Measurements from ENCODE around the gene MRNIP.

Gene MRNIP

DNA sequence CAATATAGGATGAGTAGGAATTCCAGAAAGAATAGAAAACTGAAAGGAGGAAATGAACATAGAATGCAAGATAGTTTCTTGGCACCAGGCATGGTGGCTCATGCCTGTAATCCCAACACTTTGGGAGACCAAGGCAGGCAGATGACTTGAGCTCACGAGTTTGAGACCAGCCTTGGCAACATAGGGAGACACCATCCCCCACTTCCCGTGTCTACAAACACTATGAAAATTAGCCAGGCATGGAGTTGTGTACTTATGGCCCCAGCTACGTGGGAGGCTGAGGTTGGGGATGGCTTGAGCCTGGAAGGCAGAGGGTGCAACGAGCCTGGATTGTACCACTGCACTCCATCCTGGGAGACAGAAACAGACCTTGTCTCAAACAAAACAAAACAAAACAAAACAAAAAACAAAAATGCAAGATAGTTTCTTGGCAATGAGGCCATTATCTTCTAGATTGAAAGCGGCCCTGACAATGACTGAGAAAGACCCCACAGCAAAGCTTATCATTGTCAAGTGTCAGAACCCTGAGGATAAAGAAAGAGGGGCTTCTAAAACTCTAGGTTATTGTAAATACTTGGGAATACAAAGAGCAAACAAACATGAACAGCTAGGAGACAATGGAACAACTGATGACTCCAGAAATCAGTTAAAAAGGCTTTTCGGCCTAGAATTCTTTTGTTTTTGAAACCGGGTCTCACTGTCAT is 28.7 kb downstream of the MRNIP start:
- no peak for TF ChIP-seq POLR2AphosphoS5 (IDR thresholded peaks at IDR 0.05; ENCODE audit: low read depth, low read length)
- TF ChIP-seq TAF1 (IDR thresholded peaks at IDR 0.05; ENCODE audit: borderline replicate concordance, insufficient read depth, low read length): no peak
- TF ChIP-seq FOXP2 (optimal IDR thresholded peaks at IDR 0.05; ENCODE audit: borderline replicate concordance, extremely low read depth, extremely low read length, insufficient read depth): no peak
- TF ChIP-seq, protein P1, sequence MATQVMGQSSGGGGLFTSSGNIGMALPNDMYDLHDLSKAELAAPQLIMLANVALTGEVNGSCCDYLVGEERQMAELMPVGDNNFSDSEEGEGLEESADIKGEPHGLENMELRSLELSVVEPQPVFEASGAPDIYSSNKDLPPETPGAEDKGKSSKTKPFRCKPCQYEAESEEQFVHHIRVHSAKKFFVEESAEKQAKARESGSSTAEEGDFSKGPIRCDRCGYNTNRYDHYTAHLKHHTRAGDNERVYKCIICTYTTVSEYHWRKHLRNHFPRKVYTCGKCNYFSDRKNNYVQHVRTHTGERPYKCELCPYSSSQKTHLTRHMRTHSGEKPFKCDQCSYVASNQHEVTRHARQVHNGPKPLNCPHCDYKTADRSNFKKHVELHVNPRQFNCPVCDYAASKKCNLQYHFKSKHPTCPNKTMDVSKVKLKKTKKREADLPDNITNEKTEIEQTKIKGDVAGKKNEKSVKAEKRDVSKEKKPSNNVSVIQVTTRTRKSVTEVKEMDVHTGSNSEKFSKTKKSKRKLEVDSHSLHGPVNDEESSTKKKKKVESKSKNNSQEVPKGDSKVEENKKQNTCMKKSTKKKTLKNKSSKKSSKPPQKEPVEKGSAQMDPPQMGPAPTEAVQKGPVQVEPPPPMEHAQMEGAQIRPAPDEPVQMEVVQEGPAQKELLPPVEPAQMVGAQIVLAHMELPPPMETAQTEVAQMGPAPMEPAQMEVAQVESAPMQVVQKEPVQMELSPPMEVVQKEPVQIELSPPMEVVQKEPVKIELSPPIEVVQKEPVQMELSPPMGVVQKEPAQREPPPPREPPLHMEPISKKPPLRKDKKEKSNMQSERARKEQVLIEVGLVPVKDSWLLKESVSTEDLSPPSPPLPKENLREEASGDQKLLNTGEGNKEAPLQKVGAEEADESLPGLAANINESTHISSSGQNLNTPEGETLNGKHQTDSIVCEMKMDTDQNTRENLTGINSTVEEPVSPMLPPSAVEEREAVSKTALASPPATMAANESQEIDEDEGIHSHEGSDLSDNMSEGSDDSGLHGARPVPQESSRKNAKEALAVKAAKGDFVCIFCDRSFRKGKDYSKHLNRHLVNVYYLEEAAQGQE (IDR thresholded peaks at IDR 0.05; ENCODE audit: insufficient read depth in 1 of 2, low read depth in 2 of 2, low read length in 2 of 2): no peak
- TF ChIP-seq SIN3A (IDR thresholded peaks at IDR 0.05; ENCODE audit: borderline replicate concordance, insufficient read depth, low read length): no peak

DNA sequence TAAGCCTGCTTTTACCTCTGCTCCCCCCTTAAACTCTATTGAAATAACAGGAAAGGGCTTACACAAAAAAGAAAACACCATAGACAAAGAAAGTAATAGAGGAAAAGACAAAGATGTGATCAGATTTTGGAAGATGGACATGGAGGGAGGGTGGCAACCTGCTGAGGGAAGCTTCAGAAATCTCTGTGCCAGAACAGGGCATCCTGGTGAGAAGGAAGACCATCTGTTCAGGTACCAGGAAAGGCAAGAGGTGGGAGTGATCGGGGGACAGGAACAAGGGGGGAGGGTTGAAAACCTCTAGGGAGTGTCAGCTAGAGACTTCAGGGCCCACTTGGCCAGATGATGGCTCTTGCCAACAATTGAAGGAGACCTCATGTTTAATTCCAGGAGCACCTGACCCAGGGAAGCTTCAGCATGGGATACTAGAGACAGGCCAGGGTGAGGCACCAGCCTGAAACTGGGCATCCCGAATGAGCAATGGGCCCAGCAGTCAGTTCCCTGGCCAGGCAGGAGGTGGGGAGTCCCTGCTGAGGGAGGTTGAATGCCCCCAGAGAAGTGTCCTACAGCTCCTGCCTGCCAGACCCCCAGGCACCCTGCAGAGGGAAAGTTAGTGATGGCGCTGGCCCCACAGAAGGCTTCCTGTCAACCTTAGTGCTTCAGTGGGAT is 29.7 kb downstream of the MRNIP start:
- TF ChIP-seq TAF1 (IDR thresholded peaks at IDR 0.05; ENCODE audit: borderline replicate concordance, insufficient read depth, low read length): no peak

DNA sequence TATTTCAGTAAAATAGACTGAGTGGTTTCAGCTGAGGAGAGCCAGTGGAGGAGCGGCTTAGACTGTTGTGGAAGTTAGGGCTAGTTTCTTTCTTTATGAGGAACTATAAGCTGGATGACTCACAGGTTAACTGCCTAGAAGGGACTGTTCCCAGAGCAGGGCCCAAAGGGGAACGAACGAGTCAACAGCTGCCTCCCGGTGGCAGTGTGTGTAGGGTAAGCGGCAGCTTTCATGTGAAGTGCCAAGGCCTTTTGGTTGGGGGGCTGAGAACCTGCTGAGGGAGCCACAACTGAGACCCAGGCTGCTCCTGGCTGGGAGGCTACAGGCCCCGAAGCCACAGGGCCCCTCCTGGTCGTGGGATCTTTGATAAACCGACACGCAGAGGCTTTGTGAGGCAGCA is 30.9 kb downstream of the MRNIP start:
- no peak for TF ChIP-seq TAF1 (IDR thresholded peaks at IDR 0.05; ENCODE audit: borderline replicate concordance, insufficient read depth, low read length)
- TF ChIP-seq, protein P1 (IDR thresholded peaks at IDR 0.05; ENCODE audit: insufficient read depth in 1 of 2, low read depth in 2 of 2, low read length in 2 of 2): no peak
- TF ChIP-seq FOXP2 (optimal IDR thresholded peaks at IDR 0.05; ENCODE audit: borderline replicate concordance, extremely low read depth, extremely low read length, insufficient read depth): no peak
- TF ChIP-seq SIN3A (IDR thresholded peaks at IDR 0.05; ENCODE audit: borderline replicate concordance, insufficient read depth, low read length): no peak
- no peak for TF ChIP-seq POLR2AphosphoS5 (IDR thresholded peaks at IDR 0.05; ENCODE audit: low read depth, low read length)

DNA sequence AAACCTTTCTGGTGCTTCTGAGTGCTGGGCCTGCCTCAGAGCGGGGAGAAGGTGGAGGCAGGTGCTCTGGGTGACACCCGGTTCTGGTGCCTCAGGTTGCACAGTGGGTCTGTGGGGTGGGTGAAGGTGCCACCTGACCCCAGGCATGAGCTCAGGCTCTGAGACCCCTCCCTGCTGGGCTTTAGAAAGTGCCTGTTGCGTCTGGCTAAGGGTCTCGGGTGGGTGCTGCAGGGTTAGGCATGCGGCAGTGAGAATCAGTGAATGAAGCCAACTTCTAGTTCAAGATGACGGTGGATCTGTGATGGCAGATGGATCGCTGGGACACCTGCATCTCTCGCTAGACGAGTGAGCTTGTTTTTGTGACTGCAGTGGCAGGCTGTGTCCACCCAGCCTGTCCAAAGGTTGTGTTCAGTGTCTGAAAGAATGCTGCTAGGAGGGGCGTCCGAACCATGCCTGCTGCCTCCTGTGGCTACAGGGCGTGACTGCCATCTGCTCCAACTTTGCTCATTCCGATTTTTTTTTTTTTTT is 32.9 kb downstream of the MRNIP start:
- TF ChIP-seq TAF1 (IDR thresholded peaks at IDR 0.05; ENCODE audit: borderline replicate concordance, insufficient read depth, low read length): no peak
- TF ChIP-seq FOXP2 (optimal IDR thresholded peaks at IDR 0.05; ENCODE audit: borderline replicate concordance, extremely low read depth, extremely low read length, insufficient read depth): no peak
- TF ChIP-seq, protein P1 (IDR thresholded peaks at IDR 0.05; ENCODE audit: insufficient read depth in 1 of 2, low read depth in 2 of 2, low read length in 2 of 2): no peak
- TF ChIP-seq POLR2AphosphoS5 (IDR thresholded peaks at IDR 0.05; ENCODE audit: low read depth, low read length): no peak
- TF ChIP-seq SIN3A (IDR thresholded peaks at IDR 0.05; ENCODE audit: borderline replicate concordance, insufficient read depth, low read length): no peak

DNA sequence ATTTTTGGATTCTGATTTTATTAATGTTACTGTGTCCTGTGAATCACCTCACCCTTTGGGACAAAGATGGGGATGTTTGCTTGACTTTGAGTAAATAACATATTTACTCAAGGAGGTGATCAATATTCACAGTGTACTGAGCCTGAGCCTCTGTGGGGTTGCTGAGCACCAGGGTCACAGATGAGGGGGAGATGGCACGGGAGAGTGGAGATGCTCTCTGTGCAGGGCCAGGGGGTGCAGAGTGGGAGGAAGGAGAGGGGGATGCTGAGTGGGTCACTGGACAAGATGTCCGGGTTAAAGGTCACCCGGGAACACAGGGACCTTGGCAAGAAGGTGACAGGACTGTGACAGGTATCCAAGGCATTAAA is 33.9 kb downstream of the MRNIP start:
- TF ChIP-seq SIN3A (IDR thresholded peaks at IDR 0.05; ENCODE audit: borderline replicate concordance, insufficient read depth, low read length) (no peak), TAF1 (IDR thresholded peaks at IDR 0.05; ENCODE audit: borderline replicate concordance, insufficient read depth, low read length) (no peak), POLR2AphosphoS5 (IDR thresholded peaks at IDR 0.05; ENCODE audit: low read depth, low read length) (no peak), FOXP2 (optimal IDR thresholded peaks at IDR 0.05; ENCODE audit: borderline replicate concordance, extremely low read depth, extremely low read length, insufficient read depth) (no peak)
- TF ChIP-seq, protein P1 (IDR thresholded peaks at IDR 0.05; ENCODE audit: insufficient read depth in 1 of 2, low read depth in 2 of 2, low read length in 2 of 2): no peak

Data from PFSK-1 (cell line).